H1 (cell line): ENCODE data around the gene GGT7.

ENCODE experiments used
- CTBP2 ChIP-seq: IDR thresholded peaks from 2 replicates; pipeline ENCODE4 v1.7.0; 2011; ENCODE audit warnings: borderline replicate concordance, mild to moderate bottlenecking, moderate library complexity, mixed read lengths, low read length; ENCODE audit not compliant: insufficient read depth, insufficient read length
- FOSL1 ChIP-seq: IDR thresholded peaks from 2 replicates; pipeline ENCODE4 v1.6.1; 2011; ENCODE audit warnings: mild to moderate bottlenecking, low read depth, low read length, moderate library complexity; ENCODE audit not compliant: insufficient read depth
- SP1 ChIP-seq: IDR thresholded peaks from 2 replicates; pipeline ENCODE4 v1.6.1; 2011; ENCODE audit warnings: low read depth, low read length
- TAF7 ChIP-seq: optimal IDR thresholded peaks from 2 replicates; pipeline ENCODE3; 2011; ENCODE audit warnings: low read depth, mild to moderate bottlenecking, inconsistent platforms, low read length, moderate library complexity, borderline replicate concordance
- YY1 ChIP-seq: IDR thresholded peaks from 2 replicates; pipeline ENCODE4 v1.6.1; 2011; ENCODE audit warnings: low read depth, mild to moderate bottlenecking, low read length
- TF ChIP-seq, protein P1 (sequence below), 3 experiments: IDR thresholded peaks; 1 replicate in 2 of 3; 2 replicates in 1 of 3; pipeline versions ENCODE4 v1.5.1 to v1.6.1; 2011; ENCODE audit warnings: low read length in 3 of 3, mild to moderate bottlenecking in 3 of 3, inconsistent platforms in 2 of 3, low read depth in 1 of 3, moderate library complexity in 1 of 3; ENCODE audit not compliant: insufficient read depth in 1 of 3; ENCODE audit errors: control extremely low read depth in 1 of 3

DNA sequence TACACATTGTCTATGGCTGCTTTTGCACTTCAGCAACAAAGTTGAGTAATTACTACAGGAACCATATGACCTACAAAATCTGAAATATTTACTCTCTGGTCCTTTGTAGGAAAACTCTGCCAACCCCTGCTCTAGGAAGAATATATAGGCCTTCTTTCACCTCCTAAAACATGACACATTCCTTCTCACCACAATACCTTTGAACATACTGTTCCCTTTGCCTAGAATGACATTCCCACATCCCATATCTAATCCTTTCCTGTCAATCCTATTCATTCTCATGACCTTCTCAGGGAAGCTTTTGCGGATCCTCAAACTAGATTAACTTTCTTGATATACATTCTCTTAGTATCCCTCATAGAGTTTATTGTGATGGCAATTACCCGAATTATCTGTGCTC is 29.2 kb downstream of the GGT7 start:
- no peak for TF ChIP-seq TAF7
- TF ChIP-seq YY1 = no peak
- TF ChIP-seq, protein P1, sequence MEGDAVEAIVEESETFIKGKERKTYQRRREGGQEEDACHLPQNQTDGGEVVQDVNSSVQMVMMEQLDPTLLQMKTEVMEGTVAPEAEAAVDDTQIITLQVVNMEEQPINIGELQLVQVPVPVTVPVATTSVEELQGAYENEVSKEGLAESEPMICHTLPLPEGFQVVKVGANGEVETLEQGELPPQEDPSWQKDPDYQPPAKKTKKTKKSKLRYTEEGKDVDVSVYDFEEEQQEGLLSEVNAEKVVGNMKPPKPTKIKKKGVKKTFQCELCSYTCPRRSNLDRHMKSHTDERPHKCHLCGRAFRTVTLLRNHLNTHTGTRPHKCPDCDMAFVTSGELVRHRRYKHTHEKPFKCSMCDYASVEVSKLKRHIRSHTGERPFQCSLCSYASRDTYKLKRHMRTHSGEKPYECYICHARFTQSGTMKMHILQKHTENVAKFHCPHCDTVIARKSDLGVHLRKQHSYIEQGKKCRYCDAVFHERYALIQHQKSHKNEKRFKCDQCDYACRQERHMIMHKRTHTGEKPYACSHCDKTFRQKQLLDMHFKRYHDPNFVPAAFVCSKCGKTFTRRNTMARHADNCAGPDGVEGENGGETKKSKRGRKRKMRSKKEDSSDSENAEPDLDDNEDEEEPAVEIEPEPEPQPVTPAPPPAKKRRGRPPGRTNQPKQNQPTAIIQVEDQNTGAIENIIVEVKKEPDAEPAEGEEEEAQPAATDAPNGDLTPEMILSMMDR (IDR thresholded peaks at IDR 0.05; ENCODE audit: control extremely low read depth in 1 of 3, insufficient read depth in 1 of 3, low read depth in 1 of 3, low read length in 3 of 3) = no peak
- TF ChIP-seq SP1 = no peak
- TF ChIP-seq FOSL1 = no peak
- TF ChIP-seq CTBP2 = no peak
